HEK293T (cell line): ENCODE measurements around the gene ZNF74.

Experiments
- CTCF ChIA-PET: fragments of 350-600 bp; formaldehyde crosslinking; extraction: SDS; loops from one replicate; lab custom pipeline; 2021; ENCODE audit warnings: antibody characterized with exemption, inconsistent platforms; lab: Yijun Ruan, JAX
- POLR2A ChIA-PET: fragments of 350-600 bp; formaldehyde crosslinking; extraction: SDS; loops from one replicate; lab custom pipeline; 2020; ENCODE audit warnings: antibody characterized with exemption, inconsistent platforms; lab: Yijun Ruan, JAX
- DNase-seq: peaks from one replicate; pipeline ENCODE4 v3.0.0; 2012; ENCODE audit warnings: mixed read lengths; ENCODE audit errors: extremely low spot score
- ARNT ChIP-seq: fragments of 450-650 bp; IDR thresholded peaks from 2 replicates; pipeline ENCODE4 v1.6.1; 2017; ENCODE audit warnings: mild to moderate bottlenecking
- BHLHE40 ChIP-seq: fragments of 450-650 bp; IDR thresholded peaks from 2 replicates; pipeline ENCODE4 v1.6.1; 2016; ENCODE audit warnings: mild to moderate bottlenecking, moderate library complexity, borderline replicate concordance
- CTBP1 ChIP-seq: fragments of 450-650 bp; IDR thresholded peaks from 2 replicates; pipeline ENCODE4 v1.6.1; 2016; ENCODE audit warnings: borderline replicate concordance
- ELF4 ChIP-seq: fragments of 450-650 bp; IDR thresholded peaks from 2 replicates; pipeline ENCODE4 v1.6.1; 2017; ENCODE audit warnings: antibody characterized with exemption
- FOXA1 ChIP-seq: fragments of 450-650 bp; IDR thresholded peaks from 2 replicates; pipeline ENCODE4 v1.6.1; 2016; ENCODE audit warnings: mild to moderate bottlenecking
- FOXK2 ChIP-seq: fragments of 450-650 bp; IDR thresholded peaks from 2 replicates; pipeline ENCODE4 v1.6.1; 2016; ENCODE audit warnings: mild to moderate bottlenecking
- FOXM1 ChIP-seq: fragments of 450-650 bp; IDR thresholded peaks from 2 replicates; pipeline ENCODE4 v1.6.1; 2017; ENCODE audit warnings: mild to moderate bottlenecking, borderline replicate concordance
- HDGF ChIP-seq: fragments of 450-650 bp; IDR thresholded peaks from 2 replicates; pipeline ENCODE4 v1.6.1; 2017; ENCODE audit warnings: antibody characterized with exemption, borderline replicate concordance
- L3MBTL2 ChIP-seq: fragments of 450-650 bp; conservative IDR thresholded peaks from 2 replicates; pipeline ENCODE4 v1.6.1; 2016; ENCODE audit warnings: mild to moderate bottlenecking
- LEF1 ChIP-seq: fragments of 450-650 bp; IDR thresholded peaks from 2 replicates; pipeline ENCODE4 v1.6.1; 2017; ENCODE audit warnings: mild to moderate bottlenecking, borderline replicate concordance
- NFRKB ChIP-seq: fragments of 450-650 bp; IDR thresholded peaks from 2 replicates; pipeline ENCODE4 v1.6.1; 2016; ENCODE audit warnings: mild to moderate bottlenecking, moderate library complexity
- PKNOX1 ChIP-seq: fragments of 450-650 bp; IDR thresholded peaks from 2 replicates; pipeline ENCODE4 v1.6.1; 2016
- SP1 ChIP-seq: fragments of 450-650 bp; IDR thresholded peaks from 2 replicates; pipeline ENCODE4 v1.6.1; 2017
- SUZ12 ChIP-seq: fragments of 450-650 bp; IDR thresholded peaks from 2 replicates; pipeline ENCODE4 v1.6.1; 2016; ENCODE audit warnings: mild to moderate bottlenecking
- TARDBP ChIP-seq: fragments of 450-650 bp; IDR thresholded peaks from 2 replicates; pipeline ENCODE4 v1.6.1; 2016
- ZNF384 ChIP-seq: fragments of 450-650 bp; IDR thresholded peaks from 2 replicates; pipeline ENCODE4 v1.6.1; 2016

Gene ZNF74

GRCh38 chr22:20383538-20383937 is 10.4 kb upstream of the ZNF74 start:
- POLR2A ChIA-PET, result interaction anchor here (0.5 kb wide), 1 partner anchor 12 kb away, joined by 4 read pairs; no protein-coding TSS in a partner anchor
- CTCF ChIA-PET, result no interaction called here
- DNase-seq, result no peak
- TF ChIP-seq ELF4 (no peak), ZNF384 (no peak), LEF1 (no peak), SUZ12 (no peak)

- no peak for TF ChIP-seq BHLHE40
- no peak for TF ChIP-seq ARNT
- no peak for TF ChIP-seq ELF4
- no peak for TF ChIP-seq SUZ12
- TF ChIP-seq CTBP1, result no peak
- no peak for TF ChIP-seq FOXK2
- TF ChIP-seq HDGF, result no peak
- no peak for TF ChIP-seq FOXA1
- TF ChIP-seq TARDBP, result no peak
- no peak for TF ChIP-seq L3MBTL2
- TF ChIP-seq NFRKB, result no peak
- no peak for TF ChIP-seq PKNOX1
- TF ChIP-seq LEF1, result no peak
- ChIA-PET CTCF (no interaction called here), POLR2A (no interaction called here)
- DNase-seq, result no peak
These were observed 9.8 kb upstream of the ZNF74 start for GRCh38 chr22:20384171-20384570.

GRCh38 chr22:20384865-20385264 is 9.1 kb upstream of the ZNF74 start:
- TF ChIP-seq CTBP1 (no peak), L3MBTL2 (no peak), TARDBP (no peak), NFRKB (no peak), PKNOX1 (no peak), SUZ12 (no peak), LEF1 (no peak), ZNF384 (no peak), FOXM1 (no peak)
- no peak for DNase-seq
- CTCF ChIA-PET, result no interaction called here
- POLR2A ChIA-PET, result no interaction called here

- TF ChIP-seq ARNT (no peak), TARDBP (no peak), LEF1 (no peak), ZNF384 (no peak), ELF4 (no peak), FOXM1 (no peak)
- DNase-seq, result no peak
- ChIA-PET CTCF (no interaction called here), POLR2A (no interaction called here)
These were observed 7.6 kb upstream of the ZNF74 start for GRCh38 chr22:20386336-20386735.

- POLR2A ChIA-PET, result no interaction called here
- DNase-seq, result no peak
- CTCF ChIA-PET, result no interaction called here
- TF ChIP-seq ZNF384 (no peak), BHLHE40 (no peak), HDGF (no peak), ELF4 (no peak), SUZ12 (no peak), ARNT (no peak), FOXA1 (no peak), CTBP1 (no peak), FOXM1 (no peak), PKNOX1 (no peak), LEF1 (no peak), FOXK2 (no peak)
These were observed 7.0 kb upstream of the ZNF74 start for GRCh38 chr22:20386972-20387371.

GRCh38 chr22:20388200-20388599 is 5.8 kb upstream of the ZNF74 start:
- ChIA-PET POLR2A (no interaction called here), CTCF (no interaction called here)
- no peak for DNase-seq
- TF ChIP-seq ZNF384 (no peak), FOXA1 (no peak), SUZ12 (no peak), TARDBP (no peak), ELF4 (no peak), ARNT (no peak), SP1 (no peak), BHLHE40 (no peak), HDGF (no peak), L3MBTL2 (no peak), FOXM1 (no peak)

- ChIA-PET POLR2A (no interaction called here), CTCF (no interaction called here)
- TF ChIP-seq CTBP1 (no peak), ZNF384 (no peak)
- no peak for DNase-seq
These were observed 4.7 kb upstream of the ZNF74 start for GRCh38 chr22:20389288-20389687.
